Inferior parietal cortex (tissue), 1 donor: ENCODE data around the gene BLOC1S1.

ENCODE experiments used
- DNase-seq: peaks from one replicate; pipeline ENCODE4 v3.0.0-alpha.2; 2016; ENCODE audit errors: extremely low spot score

The BLOC1S1 gene

DNA sequence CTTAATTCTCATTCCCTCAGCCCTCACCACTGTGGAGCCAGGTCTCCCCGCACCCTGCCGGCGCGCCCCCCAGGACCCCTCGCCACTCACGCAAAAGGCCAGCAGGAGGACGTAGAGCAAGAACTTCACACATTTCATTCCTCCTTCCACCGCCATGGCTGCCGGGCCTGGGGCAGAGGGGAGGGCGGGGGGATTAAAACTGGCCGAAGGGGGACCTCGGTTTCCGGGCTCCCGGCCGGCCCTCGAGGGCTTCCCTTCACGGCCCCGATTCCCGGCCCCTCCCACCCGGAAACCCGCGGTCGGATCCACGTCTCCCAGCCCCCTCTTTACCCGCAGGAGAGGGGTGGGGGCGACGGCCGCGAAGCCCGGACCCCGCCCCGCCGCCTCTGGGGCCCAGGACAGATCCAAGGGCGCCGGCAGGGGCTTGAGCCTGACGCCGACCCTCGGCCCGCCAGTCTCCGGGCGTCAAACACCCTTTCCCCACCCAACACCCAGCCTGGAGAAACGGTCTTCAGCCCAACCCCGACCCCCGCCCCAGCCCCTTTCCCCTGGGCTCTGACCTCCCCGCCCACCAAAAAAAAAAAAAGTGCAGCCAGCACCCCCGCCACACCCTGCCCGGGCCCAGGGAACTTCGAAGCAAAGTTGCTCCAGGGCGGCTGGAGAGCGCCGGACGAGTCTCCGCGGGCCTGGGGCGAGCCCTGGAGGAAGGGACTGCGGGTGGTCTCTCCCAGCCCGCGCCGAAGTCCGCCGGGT, 12.5 kb downstream of the BLOC1S1 start:
- DNase-seq, result no peak

DNA sequence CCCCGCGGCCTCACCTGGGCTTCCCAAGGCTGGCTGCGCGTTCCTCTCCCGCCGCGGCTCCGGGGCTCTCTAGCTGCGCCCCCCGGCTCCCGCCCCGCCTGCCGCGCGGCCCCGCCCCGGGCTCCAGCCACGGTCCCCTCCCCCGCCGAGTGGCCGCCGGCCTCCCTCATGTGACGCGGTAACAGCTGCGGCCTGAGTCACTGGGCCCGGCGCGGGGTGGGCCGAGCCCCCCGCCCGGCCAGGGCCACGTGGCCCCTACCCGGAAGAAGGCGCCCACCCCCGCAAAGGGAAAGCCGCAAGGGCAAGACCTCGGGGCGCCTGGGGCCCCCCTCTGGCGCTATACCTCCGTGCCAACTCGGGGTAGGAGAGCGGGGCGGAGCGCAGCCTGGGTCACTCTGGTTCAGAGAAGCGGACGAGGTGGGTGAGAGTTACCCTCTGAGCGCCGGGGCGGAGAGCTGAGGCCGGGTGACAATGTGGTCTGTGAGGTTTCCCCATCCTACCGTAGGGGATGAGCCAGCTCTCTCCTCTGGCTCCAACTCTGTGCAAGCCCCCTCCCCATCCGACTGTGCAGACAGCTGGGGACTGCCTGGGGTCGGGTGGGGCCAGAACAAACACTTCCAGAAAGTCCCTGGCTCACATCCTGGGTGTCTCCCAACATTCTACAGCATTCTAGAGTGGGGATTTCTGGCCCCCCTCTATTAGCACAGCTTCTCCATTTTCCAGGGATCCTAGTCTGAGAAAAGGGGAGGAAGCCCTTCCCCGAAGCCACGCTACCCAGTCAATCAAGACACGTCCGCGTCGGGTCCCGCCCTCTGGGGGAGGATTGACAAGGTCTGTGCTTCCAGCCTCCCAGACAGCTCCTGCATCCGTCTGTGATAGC, 13.3 kb downstream of the BLOC1S1 start, which contains the start of gene CD63:
Gene CD63, minus strand, starts transcription at position 71 of the 880 bp plus-strand sequence. CDS start 668 bp downstream, outside the sequence.
- DNase-seq, result peak; percentile 92

DNA sequence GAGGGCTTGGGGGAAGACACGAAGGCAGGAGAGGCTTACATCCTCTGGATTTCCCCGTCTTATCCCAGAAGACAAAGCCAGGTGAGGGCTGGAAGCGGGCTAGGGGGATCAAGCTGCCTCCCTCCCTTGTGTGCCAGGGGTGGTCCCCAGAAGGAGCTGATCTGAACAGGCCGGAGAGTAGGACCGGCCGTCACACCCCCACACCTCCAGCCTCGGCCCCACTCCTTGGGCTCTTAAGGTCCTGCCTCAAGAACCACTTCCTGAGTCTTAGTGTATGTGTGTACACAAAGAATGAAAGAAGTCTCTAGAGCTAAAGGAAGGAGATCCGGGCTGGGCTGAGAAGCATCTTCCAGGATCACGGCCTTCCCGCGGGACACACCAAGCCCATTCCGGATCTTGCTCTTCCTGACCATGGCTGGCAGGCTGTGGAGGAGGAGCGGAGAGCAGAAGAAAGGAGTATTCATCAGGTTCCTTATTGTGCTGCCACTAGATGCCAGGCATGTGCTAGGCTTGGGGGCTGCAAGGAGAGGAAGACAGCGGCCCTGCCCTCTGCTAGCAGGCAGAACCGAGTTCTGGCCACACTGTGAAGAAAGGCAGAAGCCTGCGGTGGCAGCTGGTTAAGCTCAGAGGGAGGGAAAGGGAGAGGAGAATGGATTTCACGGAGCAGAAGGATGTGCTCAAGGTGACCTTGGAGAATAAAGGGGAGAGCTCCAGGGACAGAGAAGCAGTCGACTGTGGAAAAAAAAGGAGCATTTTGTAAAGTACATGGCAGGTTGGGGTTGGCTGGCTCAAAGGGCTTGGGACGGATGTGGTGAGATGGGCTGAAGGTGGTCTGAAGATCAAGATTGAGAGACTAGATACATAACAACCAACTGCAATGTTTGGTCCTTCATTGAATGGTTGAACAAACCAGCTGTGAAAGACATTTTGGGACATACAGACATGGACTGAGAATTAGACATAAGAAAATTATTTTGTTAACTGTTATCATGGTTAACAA, 14.3 kb downstream of the BLOC1S1 start:
- DNase-seq, result peak; percentile 62

DNA sequence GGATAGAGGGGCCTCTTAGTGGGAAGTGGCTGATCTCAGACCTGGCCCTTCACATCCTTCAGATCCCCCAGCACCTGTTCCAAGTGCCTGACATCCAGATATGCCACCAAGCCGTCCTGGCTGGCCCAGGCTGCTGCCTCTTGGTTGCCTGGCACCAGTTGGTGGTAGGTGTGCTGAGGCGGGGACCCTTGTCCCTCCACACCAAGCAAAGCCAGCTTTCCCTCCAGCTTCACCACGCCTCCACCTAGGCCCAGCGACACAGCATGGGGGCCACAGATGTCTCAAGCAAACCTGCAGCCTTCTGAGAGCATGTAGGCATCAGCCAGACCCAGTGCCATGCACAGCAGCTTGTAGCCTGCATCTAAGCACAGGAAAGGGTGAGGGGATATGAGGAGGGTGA, 16.4 kb downstream of the BLOC1S1 start:
- no peak for DNase-seq

DNA sequence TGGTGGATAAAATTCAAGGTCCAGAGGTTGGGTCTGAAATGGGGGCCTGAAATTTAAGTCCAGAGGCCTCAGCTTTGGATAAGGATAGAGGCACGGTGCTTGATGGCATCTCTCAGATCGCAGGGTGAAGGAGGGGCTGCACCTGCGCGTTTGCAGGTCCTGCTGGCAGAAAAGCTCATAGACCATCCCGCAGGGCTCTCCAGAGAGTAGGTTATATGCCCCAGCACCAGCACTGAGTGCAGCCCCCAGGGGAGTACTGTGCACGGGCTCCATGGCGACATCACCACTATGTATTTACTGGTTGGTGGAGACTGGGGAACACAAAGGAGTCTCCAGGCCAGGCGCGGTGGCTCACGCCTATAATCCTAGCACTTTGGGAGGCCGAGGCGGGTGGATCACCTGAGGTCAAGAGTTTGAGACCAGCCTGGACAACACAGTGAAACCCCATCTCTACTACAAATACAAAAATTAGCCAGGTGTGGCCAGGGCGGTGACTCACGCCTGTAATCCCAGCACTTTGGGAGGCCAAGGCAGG, 17.2 kb downstream of the BLOC1S1 start:
- no peak for DNase-seq

DNA sequence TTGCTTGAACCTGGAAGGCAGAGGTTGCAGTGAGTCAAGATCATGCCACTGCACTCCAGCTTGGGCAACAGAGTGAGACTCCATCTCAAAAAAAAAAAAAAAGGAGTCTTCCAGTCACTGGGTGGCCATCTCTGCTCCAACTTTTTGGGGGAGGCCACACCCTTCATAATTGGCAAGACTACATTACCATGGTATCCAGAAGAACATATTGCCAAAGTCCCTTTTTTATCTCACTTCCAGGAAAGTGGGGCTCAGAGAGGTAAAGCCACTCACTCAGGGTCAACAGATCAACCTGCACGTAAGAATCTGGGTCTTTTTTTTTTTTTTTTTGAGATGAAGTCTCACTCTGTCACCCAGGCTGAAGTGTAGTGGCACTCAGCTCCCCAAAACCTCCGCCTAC, 18.0 kb downstream of the BLOC1S1 start:
- DNase-seq, result no peak

DNA sequence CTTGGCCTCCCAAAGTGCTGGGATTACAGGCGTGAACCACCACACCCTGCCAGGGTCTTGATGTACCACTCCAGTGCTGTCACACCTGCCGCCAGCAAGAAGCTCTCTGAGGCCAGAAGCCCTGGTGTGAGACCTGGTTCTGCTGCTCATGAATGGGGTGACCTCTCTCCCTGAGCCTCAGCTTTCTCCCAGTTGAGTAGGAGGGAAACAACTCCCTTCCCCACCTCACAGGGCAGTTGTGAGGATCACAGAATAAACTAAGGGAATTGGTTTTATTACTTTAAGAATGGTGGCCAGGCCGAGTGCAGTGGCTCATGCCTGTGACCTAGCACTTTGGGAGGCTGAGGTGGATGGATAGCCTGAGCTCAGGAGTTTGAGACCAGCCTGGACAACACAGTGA, 18.7 kb downstream of the BLOC1S1 start:
- no peak for DNase-seq

DNA sequence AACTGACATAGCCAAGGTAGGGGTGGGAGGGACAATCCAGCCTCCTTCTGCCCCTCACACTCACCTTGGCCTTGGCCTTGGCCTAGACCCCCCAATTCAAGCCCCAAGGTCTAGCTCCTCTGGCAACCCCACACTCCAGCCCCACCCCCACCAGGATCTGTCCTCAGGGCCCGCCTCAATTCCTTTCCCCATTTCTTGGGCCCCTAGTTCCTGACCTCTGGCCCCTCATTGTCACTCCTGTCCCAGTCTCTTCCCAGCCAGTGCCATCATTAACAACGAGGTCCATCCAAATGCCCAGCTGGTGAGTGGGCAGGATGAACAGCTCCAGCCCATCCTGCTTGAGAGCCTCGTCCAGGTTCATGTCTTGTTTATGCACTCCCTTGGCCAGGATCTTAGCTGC, 20.2 kb downstream of the BLOC1S1 start:
- no peak for DNase-seq

DNA sequence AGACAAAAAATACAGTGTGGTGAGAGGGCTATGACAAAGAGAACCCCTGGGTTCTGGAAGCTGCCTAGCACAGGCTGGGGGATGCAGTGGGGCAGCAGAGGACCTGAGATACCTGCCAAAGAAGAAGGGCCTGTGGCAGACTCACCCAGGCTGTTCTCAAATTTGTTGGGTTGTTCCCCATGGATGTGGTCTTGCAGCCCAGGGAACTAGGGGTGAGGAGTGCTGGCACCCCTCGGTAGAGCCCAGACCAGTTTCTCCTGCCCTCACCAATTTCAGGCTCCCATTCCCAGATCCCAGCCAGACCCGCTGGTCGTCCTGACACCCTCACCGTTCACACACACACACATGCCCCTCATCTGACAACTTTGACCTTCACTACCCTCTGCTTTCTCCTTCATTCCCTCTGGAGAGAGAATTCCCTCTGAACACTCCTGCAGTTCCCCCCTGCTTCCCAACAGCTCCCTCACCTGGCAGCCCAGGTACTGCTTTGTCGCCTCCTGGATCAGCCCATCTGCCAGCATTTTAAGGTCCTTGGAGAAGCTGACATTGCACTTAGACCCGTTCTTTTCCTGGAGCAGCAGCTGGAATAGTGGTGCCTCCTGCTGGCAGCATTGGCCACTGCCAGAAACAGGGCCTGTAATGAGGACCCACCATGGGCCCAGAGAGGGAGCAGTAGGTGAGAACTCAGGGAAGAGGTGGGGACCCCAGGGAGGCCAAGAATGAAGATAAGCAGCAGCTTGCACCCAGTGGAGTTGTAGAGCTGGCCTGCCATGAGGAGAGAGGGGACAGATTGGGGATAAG, 21.1 kb downstream of the BLOC1S1 start:
- DNase-seq, result peak; percentile 62

DNA sequence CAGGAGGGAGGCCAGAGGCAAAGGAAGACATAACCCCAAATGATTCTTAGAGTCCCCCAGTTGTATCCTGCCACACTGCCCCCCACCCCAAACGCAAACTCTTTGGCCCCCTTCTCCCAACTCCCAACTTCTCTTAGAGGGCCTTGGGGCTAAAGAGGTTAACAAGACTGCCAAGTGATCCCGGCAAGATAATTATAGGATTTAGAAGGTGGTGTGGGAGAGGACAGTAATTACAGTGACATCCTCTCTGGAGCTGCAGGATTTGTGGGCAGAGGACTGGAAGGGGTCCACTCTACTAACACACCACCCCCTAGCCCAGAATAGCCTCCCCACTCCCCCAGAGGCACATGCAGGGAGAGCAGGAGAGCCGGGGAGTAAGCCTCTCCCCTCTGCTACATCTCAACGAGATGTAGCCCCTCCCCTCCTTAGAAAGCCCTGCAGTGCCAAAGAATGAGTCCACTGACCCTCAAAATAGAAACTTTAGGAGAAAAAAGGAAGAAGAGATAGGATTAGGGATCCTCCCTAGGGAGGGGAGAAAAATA, 21.8 kb downstream of the BLOC1S1 start:
- no peak for DNase-seq

DNA sequence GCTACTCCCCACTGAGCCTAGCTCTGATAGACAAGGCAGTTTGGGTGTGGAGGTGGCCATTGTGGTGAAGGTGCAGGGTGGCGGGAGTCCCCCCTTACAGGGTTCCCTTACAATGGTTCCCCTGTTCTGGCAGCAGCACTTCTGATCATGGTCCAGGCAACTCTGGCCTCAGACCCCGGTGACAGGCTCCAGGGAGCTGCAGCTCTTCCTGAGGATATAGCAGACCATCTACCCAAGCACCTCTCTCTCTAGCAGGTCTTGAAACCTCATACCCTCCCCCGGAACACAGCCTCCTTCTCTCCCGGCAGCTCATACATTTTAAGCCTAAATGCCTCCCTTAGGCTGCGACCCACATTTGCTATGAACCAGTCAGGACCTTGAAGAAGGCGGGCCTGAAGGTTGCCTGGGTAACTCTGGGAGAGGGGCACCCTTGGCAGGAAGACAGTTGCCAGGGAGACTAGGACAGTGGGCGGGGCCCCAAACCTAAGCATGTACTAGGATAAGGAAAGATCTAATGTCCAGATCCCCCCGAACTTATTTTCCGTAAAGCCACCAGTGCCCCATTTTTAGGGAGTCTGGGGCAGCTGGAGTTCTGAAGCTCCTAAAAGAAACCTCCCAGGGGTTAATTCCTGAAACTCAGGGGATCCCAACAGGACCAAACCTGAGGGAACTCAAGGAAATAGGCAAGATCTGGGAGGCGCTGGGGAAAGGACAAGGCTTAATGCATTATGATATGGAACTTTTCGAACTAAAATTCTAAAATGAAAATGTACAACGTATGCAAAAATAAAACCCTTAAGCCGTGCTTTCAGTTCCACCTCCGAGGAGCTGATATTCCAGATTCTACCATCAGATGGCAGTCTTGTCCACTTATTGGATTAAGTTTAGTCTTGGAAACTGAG, 22.5 kb downstream of the BLOC1S1 start:
- DNase-seq, result peak; percentile 100

DNA sequence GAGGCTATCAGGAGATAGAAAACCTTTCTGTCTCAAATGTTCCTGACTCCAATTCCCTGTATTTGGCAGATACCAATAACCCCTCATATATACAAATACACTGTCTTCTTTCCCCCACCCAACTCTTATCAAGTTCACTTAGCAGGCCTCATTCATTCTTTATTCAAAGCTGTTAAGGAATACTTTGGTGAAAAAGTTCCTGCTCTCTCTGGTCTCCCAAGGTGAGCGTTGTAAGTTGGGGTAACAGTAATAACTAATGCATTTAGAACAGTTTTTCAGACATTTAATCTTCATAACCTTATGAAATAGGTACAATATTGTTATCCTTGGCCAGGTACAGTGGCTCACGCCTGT, 23.2 kb downstream of the BLOC1S1 start:
- no peak for DNase-seq

DNA sequence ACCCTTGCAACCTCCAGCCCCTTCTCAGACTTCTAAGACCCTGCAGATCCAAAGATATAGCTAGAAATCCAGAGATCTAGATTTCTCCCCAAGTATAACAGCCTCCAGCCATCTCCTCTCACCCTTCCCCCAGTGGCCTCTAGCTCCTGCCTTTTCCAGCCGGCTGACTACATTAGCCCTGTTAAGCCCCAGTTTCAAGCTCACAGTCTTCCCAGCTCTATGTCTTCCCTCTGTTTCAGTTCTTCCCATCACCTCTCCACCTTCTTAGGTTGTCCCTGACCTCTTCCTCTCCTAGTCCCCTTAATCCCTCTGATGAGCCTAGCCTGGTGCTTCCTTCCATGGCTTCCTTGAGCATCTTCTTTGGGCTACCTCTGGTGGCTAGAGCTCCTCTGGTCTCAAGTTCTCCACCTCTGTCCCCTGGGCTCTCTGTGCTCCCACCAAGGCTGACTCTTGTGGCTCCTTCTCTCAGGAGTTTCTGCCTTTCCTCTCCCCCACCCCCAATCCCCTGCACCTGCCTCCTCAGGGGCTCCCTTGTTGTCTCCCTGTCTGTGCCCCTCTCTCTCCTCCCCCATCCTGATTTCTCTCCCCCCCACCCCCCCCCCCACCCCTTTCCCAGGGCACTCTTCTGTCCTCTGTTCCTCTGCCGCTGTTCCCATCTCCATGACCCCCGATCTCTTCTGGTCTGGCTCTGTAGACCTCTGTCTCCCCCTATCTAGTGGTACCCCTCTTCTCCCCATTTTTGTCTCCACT, 26.3 kb downstream of the BLOC1S1 start:
- DNase-seq, result no peak

DNA sequence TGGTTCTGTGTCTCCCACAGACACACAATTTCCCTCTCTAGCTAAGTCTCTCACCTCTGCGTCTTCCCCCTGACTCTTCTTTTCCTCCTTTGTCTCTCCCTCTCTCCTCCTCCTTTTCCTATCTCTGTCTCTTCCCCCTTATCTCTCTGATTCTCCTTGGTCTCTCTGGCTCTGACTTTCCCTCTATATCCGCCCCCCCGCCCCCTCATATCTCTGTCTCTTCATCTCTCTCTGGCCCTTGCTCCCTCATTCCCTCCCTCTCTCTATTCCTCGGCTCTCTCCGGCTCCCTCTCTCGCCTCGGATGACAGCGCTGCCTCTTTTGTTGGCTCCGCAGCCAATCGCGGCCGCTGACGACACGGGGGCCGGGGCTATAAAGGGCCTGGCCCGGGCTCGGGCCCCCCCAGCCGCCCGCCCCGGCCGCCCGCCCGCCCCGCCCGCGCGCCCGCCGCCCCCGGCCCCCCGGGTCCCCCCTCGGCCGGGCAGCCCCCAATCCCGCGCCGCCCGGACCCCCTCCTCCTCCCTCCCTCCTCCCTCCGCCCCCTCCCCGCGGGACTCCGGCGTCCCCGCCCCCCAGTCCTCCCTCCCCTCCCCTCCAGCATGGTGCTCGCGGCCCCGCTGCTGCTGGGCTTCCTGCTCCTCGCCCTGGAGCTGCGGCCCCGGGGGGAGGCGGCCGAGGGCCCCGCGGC, 27.0 kb downstream of the BLOC1S1 start, which contains the start of gene GDF11:
Gene GDF11, plus strand, starts transcription at position 404 of the 687 bp plus-strand sequence. Its CDS starts 195 bp downstream, at position 599.
- peak; percentile 78 for DNase-seq

DNA sequence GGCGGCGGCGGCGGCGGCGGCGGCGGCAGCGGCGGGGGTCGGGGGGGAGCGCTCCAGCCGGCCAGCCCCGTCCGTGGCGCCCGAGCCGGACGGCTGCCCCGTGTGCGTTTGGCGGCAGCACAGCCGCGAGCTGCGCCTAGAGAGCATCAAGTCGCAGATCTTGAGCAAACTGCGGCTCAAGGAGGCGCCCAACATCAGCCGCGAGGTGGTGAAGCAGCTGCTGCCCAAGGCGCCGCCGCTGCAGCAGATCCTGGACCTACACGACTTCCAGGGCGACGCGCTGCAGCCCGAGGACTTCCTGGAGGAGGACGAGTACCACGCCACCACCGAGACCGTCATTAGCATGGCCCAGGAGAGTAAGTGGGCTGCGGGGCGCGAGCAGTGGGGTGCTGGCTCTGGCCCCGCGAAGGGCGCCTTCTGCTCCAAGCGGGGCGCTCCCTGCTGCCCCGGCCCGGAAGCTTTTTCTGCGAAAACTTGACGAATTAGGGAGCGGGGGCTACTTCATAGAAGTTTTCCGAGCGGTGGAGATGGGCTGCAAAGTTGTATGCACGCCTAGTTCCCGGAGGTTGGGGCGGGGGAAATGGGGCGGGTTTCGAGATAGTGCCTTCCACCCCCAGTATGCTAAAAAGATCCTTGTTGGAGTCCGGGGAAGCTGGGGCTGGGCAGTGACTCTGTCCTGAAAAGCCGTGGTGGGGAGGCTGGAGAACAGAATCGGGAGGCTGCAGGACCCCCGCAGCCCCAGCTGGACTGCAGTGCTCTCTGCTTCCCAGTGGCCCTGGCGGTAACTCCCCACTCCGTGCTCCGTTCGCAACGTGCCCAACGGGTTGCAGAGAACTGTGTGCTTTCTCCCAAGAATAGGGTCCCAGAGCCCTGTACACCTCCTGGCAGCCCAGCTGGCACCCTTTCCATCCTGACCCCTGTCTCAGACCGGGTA, 27.8 kb downstream of the BLOC1S1 start:
- DNase-seq, result no peak

DNA sequence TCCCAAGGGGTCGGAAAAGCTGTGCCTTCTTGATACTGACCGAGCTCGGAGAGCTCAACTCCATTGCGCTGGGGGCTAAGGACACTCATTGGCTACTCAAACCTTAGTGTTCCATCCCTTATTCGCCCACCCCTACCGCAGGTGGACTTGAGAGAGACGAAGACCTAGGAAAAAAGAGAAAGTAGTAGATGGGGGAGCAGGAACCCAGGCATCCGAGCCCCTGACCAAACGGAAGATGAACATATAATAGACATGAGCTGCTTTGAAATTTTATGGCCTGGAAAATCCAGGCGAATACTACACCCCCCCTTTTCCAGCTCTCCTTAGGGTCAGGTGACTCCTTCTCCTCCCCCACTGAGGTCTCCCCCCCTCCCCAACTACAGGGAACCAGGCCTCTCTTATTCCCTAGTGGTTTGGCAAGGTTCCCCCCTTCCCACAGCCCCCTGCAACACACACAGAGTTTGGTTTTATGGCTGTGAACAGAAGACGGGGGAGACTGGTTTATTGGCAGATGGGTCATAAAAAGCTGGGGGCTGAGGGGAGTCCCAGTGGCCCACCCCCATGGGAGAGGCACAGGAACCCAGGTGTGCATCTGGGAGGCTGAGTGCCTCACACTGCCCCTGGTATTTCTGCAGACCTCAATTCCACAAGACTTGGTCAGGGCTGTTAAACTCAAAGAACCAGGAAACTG, 28.6 kb downstream of the BLOC1S1 start:
- no peak for DNase-seq
